HepG2 (cell line): ENCODE measurements around the gene FAM124A. TPM values are rescaled to one million over a fixed set of nuclear protein-coding genes. Genes with fewer than 3 reads are reported as not detected.

Experiments used
- ATAC-seq: fragments of 200-7000 bp; cut with Tn5 transposase; 3 replicates; pipeline ENCODE4 v1.9.1; 2020; ENCODE audit warnings: mild to moderate bottlenecking, moderate library complexity
- BruUV-seq: library from RNA; stranded (reverse); fragments of 400-500 nt; replicated peaks from 2 replicates; lab custom pipeline; 2021; lab: Mats Ljungman, UMichigan
- CTCF ChIA-PET: fragments of 300-600 bp; formaldehyde crosslinking; extraction: SDS; loops from one replicate; lab custom pipeline; 2021; ENCODE audit warnings: low total read pairs, inconsistent platforms, low intra/inter-chr PET ratio; lab: Yijun Ruan, JAX
- POLR2A ChIA-PET: fragments of 350-600 bp; sonication (Branson Sonifier 250); formaldehyde crosslinking; loops from one replicate; lab custom pipeline; 2020; ENCODE audit warnings: antibody characterized with exemption, inconsistent platforms; lab: Yijun Ruan, JAX
- DNase-seq: peaks from one replicate; pipeline ENCODE4 v3.0.0-alpha.2; 2015; ENCODE audit warnings: low spot score
- FAIRE-seq: peaks from 3 replicates; lab custom pipeline; 2011; peaks lifted over from hg19 to GRCh38; lab: Jason Lieb, UNC
- H2AFZ ChIP-seq: one replicate; pipeline ENCODE4 v1.6.1; 2011; ENCODE audit warnings: low read length, inconsistent platforms
- H3K27ac ChIP-seq: fragments of 300-600 bp; 3 replicates; pipeline ENCODE4 v1.8.0; 2011; ENCODE audit warnings: mixed run types, mild to moderate bottlenecking, mixed read lengths, low read length, inconsistent platforms; ENCODE audit not compliant: insufficient read depth; ENCODE audit errors: extremely low read length
- H3K27me3 ChIP-seq, 2 experiments: fragments of 200-600 bp in 1 of 2; 2 replicates in 1 of 2; 3 replicates in 1 of 2; pipeline versions ENCODE4 v1.6.0 to v1.8.0; 2011; ENCODE audit warnings: low read length in 2 of 2, mild to moderate bottlenecking in 2 of 2, moderate library complexity in 2 of 2, inconsistent platforms in 1 of 2; ENCODE audit not compliant: insufficient read depth in 2 of 2, control insufficient read depth in 1 of 2
- H3K36me3 ChIP-seq, 2 experiments: fragments of 200-600 bp in 1 of 2; replicated peaks in 1 of 2; 2 replicates in 1 of 2; 3 replicates in 1 of 2; pipeline versions ENCODE4 v1.5.1 to v1.8.0; 2011; ENCODE audit warnings: low read length in 2 of 2, inconsistent platforms in 1 of 2; ENCODE audit not compliant: insufficient read depth in 2 of 2, control insufficient read depth in 1 of 2
- H3K4me1 ChIP-seq: 2 replicates; pipeline ENCODE4 v1.5.1; 2012; ENCODE audit warnings: low read length, inconsistent platforms; ENCODE audit not compliant: insufficient read depth
- H3K4me2 ChIP-seq: 2 replicates; pipeline ENCODE4 v1.6.0; 2011; ENCODE audit warnings: low read depth, low read length, inconsistent platforms
- H3K4me3 ChIP-seq, 3 experiments: fragments of 200-600 bp in 1 of 3; sonication (generic), shearing (Covaris generic) in 1 of 3; replicated peaks in 1 of 3; 2 replicates each; pipeline ENCODE4 v1.5.1; 2011 to 2016; ENCODE audit warnings: low read length in 3 of 3, inconsistent platforms in 2 of 3, low read depth in 2 of 3, mild to moderate bottlenecking in 2 of 3, control low read depth in 1 of 3, mixed read lengths in 1 of 3; ENCODE audit not compliant: insufficient read depth in 1 of 3
- H3K79me2 ChIP-seq: one replicate; pipeline ENCODE4 v1.6.1; 2011; ENCODE audit warnings: low read length, inconsistent platforms; ENCODE audit not compliant: insufficient read depth
- H3K9ac ChIP-seq: 2 replicates; pipeline ENCODE4 v1.6.0; 2011; ENCODE audit warnings: mild to moderate bottlenecking, low read depth, low read length, inconsistent platforms; ENCODE audit not compliant: insufficient read depth
- H3K9me3 ChIP-seq: 2 replicates; pipeline ENCODE4 v1.5.1; 2012; ENCODE audit warnings: mild to moderate bottlenecking, low read length
- H4K20me1 ChIP-seq: 2 replicates; pipeline ENCODE4 v1.6.0; 2011; ENCODE audit warnings: inconsistent platforms, mild to moderate bottlenecking, low read length, moderate library complexity; ENCODE audit not compliant: insufficient read depth
- CHD4 ChIP-seq: fragments of 200-600 bp; sonication (generic); IDR thresholded peaks from 2 replicates; pipeline ENCODE4 v1.7.0; 2017; ENCODE audit warnings: mild to moderate bottlenecking, low read length, borderline replicate concordance
- ELF1 ChIP-seq: sonication (generic); formaldehyde crosslinking; IDR thresholded peaks from 2 replicates; pipeline ENCODE4 v1.4.0; 2020; ENCODE audit warnings: missing genetic modification reagents
- GPN1 ChIP-seq: sonication (generic); formaldehyde crosslinking; IDR thresholded peaks from 2 replicates; pipeline ENCODE4 v1.5.1; 2020; ENCODE audit warnings: missing genetic modification reagents, borderline replicate concordance
- MEF2D ChIP-seq: sonication (generic); formaldehyde crosslinking; IDR thresholded peaks from 2 replicates; pipeline ENCODE4 v1.5.1; 2020; ENCODE audit warnings: mild to moderate bottlenecking, missing genetic modification reagents
- SALL1 ChIP-seq: sonication (generic); formaldehyde crosslinking; IDR thresholded peaks from 2 replicates; pipeline ENCODE4 v1.8.0; 2022; ENCODE audit warnings: mild to moderate bottlenecking, missing genetic modification reagents
- SMARCE1 ChIP-seq: fragments of 450-650 bp; IDR thresholded peaks from 2 replicates; pipeline ENCODE4 v1.6.1; 2017; ENCODE audit warnings: borderline replicate concordance
- TAF15 ChIP-seq: fragments of 200-400 bp; formaldehyde crosslinking; IDR thresholded peaks from one replicate; pipeline ENCODE4 v1.6.1; 2018; ENCODE audit warnings: mild to moderate bottlenecking, low read depth, low read length; ENCODE audit not compliant: poor library complexity, severe bottlenecking
- ZMYM3 ChIP-seq: sonication (generic); formaldehyde crosslinking; IDR thresholded peaks from 2 replicates; pipeline ENCODE4 v1.5.1; 2020; ENCODE audit warnings: mild to moderate bottlenecking, missing genetic modification reagents
- ZNF589 ChIP-seq: sonication (generic); formaldehyde crosslinking; conservative IDR thresholded peaks from 2 replicates; pipeline ENCODE4 v1.8.0; 2022; ENCODE audit warnings: mild to moderate bottlenecking, moderate library complexity, missing genetic modification reagents
- WGBS: methylation state at CpG from one replicate; pipeline ENCODE4 v1.1.6; 2017; ENCODE audit warnings: low lambda C conversion rate; 5-methylcytosine and 5-hydroxymethylcytosine counted together
- in situ Hi-C: cut with HindIII; loops from 2 replicates; pipeline ENCODE4 v1.10.0; 2017; ENCODE audit warnings: low pct_unique_long_range_greater_than_20kb; ENCODE audit not compliant: extremely low pct_ligation_motif_present
- intact Hi-C: fragments of 100-400 bp; cut with micrococcal nuclease; formaldehyde crosslinking; loops from one replicate; pipeline ENCODE4 v1.10.0; 2022; ENCODE audit not compliant: unreplicated experiment
- polyA plus RNA-seq, 8 experiments: library from polyadenylated mRNA; depleted of rRNA in 3 of 8; stranded (reverse) in 7 of 8; unstranded in 1 of 8; fragments of >200 nt; fragmentation: Illumina TruSeq in 4 of 8; extraction: Trizol in 4 of 8; gene quantifications; 2 replicates each; pipeline versions ENCODE4 v1.2.1 to v1.2.3, GENCODE V29; 2011 to 2016; ENCODE audit warnings: low read depth in 4 of 8, missing spikeins in 1 of 8, mixed read lengths in 1 of 8; ENCODE audit not compliant: insufficient read depth in 1 of 8
- total RNA-seq, 5 experiments: library from RNA; depleted of rRNA; stranded (reverse); fragments of >200 nt; fragmentation: Illumina TruSeq; extraction: Trizol; gene quantifications; 2 replicates each; pipeline ENCODE4 v1.2.3, GENCODE V29; 2016; ENCODE audit warnings: low read depth in 1 of 5
- TF ChIP-seq, protein P1 (sequence below): conservative IDR thresholded peaks from 2 replicates; pipeline ENCODE4 v1.6.1; 2018; ENCODE audit warnings: missing genetic modification reagents
- TF ChIP-seq, protein P2 (sequence below): sonication (generic); formaldehyde crosslinking; IDR thresholded peaks from 2 replicates; pipeline ENCODE4 v1.5.1; 2020; ENCODE audit warnings: missing genetic modification reagents, mild to moderate bottlenecking, borderline replicate concordance
- TF ChIP-seq, protein P3 (sequence below): sonication (generic); formaldehyde crosslinking; IDR thresholded peaks from 2 replicates; pipeline ENCODE4 v1.9.0; 2021; ENCODE audit warnings: missing genetic modification reagents, mild to moderate bottlenecking, borderline replicate concordance
- TF ChIP-seq, protein P4 (sequence below): fragments of 450-650 bp; IDR thresholded peaks from 2 replicates; pipeline ENCODE4 v1.6.1; 2017; ENCODE audit warnings: mild to moderate bottlenecking
- TF ChIP-seq, protein P5 (sequence below): sonication (generic); formaldehyde crosslinking; IDR thresholded peaks from 2 replicates; pipeline ENCODE4 v1.8.1; 2022; ENCODE audit warnings: low read depth, mild to moderate bottlenecking, missing genetic modification reagents

Gene FAM124A
- total and polyA plus RNA-seq, 2 of the 13 experiments (the other 11 are each of a cell fraction or from before 2014, with no cell fraction given), result not detected

DNA sequence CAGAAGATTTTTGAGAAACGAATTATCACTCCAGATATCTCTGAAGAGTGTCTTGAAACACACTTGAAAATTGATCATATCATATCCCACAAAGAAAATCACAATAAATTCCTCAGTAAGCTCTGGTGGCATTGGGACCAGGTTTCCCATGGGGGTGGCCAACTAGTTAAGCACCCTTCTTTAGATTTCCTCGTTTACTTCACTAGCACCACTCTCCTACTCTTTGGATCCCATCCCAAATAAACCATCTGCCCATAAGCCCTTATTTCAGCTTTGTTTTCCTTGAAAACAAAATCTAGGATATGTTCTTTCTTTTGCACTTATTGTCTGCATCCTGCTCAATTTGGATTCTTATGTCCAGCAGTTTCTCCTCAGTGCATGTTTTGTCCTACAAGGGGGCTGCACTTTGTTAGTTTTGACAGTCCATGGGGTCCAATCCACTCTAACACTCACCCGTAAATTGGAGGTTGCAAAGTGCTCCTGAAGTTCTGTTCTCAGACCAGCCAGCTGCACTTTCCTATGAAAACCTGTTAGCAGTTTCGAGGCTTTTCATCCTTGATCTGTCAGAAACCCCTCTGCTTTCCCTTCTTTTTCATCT, 40.3 kb upstream of the FAM124A start:
- no peak for FAIRE-seq
- WGBS, result 2% methylated on average over 4 of the region's 4 CpGs
- DNase-seq, result no peak
- no peak overlapping the region for H3K9ac ChIP-seq
- no peak overlapping the region for H3K4me3 ChIP-seq
- H3K27me3 ChIP-seq, result peaks cover 0 to 3% of the 10 kb centered on the region in 2 experiments; a peak in 1 of 5 replicates
- H3K36me3 ChIP-seq, result no peaks in the 10 kb centered on the region
- TF ChIP-seq ZNF589 (no peak), SALL1 (CRISPR knock-in tag) (no peak), ELF1 (no peak), SMARCE1 (no peak), MEF2D (CRISPR knock-in tag) (no peak), CHD4 (no peak), TAF15 (no peak), GPN1 (no peak), ZMYM3 (no peak)
- TF ChIP-seq, protein P1, sequence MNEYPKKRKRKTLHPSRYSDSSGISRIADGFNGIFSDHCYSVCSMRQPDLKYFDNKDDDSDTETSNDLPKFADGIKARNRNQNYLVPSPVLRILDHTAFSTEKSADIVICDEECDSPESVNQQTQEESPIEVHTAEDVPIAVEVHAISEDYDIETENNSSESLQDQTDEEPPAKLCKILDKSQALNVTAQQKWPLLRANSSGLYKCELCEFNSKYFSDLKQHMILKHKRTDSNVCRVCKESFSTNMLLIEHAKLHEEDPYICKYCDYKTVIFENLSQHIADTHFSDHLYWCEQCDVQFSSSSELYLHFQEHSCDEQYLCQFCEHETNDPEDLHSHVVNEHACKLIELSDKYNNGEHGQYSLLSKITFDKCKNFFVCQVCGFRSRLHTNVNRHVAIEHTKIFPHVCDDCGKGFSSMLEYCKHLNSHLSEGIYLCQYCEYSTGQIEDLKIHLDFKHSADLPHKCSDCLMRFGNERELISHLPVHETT (CRISPR knock-in tag), result no peak
- TF ChIP-seq, protein P2, sequence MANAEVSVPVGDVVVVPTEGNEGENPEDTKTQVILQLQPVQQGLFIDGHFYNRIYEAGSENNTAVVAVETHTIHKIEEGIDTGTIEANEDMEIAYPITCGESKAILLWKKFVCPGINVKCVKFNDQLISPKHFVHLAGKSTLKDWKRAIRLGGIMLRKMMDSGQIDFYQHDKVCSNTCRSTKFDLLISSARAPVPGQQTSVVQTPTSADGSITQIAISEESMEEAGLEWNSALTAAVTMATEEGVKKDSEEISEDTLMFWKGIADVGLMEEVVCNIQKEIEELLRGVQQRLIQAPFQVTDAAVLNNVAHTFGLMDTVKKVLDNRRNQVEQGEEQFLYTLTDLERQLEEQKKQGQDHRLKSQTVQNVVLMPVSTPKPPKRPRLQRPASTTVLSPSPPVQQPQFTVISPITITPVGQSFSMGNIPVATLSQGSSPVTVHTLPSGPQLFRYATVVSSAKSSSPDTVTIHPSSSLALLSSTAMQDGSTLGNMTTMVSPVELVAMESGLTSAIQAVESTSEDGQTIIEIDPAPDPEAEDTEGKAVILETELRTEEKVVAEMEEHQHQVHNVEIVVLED (CRISPR knock-in tag), result no peak
- TF ChIP-seq, protein P3, sequence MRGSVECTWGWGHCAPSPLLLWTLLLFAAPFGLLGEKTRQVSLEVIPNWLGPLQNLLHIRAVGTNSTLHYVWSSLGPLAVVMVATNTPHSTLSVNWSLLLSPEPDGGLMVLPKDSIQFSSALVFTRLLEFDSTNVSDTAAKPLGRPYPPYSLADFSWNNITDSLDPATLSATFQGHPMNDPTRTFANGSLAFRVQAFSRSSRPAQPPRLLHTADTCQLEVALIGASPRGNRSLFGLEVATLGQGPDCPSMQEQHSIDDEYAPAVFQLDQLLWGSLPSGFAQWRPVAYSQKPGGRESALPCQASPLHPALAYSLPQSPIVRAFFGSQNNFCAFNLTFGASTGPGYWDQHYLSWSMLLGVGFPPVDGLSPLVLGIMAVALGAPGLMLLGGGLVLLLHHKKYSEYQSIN (CRISPR knock-in tag), result no peak
- TF ChIP-seq, protein P4, sequence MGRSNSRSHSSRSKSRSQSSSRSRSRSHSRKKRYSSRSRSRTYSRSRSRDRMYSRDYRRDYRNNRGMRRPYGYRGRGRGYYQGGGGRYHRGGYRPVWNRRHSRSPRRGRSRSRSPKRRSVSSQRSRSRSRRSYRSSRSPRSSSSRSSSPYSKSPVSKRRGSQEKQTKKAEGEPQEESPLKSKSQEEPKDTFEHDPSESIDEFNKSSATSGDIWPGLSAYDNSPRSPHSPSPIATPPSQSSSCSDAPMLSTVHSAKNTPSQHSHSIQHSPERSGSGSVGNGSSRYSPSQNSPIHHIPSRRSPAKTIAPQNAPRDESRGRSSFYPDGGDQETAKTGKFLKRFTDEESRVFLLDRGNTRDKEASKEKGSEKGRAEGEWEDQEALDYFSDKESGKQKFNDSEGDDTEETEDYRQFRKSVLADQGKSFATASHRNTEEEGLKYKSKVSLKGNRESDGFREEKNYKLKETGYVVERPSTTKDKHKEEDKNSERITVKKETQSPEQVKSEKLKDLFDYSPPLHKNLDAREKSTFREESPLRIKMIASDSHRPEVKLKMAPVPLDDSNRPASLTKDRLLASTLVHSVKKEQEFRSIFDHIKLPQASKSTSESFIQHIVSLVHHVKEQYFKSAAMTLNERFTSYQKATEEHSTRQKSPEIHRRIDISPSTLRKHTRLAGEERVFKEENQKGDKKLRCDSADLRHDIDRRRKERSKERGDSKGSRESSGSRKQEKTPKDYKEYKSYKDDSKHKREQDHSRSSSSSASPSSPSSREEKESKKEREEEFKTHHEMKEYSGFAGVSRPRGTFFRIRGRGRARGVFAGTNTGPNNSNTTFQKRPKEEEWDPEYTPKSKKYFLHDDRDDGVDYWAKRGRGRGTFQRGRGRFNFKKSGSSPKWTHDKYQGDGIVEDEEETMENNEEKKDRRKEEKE, result no peak
- TF ChIP-seq, protein P5, sequence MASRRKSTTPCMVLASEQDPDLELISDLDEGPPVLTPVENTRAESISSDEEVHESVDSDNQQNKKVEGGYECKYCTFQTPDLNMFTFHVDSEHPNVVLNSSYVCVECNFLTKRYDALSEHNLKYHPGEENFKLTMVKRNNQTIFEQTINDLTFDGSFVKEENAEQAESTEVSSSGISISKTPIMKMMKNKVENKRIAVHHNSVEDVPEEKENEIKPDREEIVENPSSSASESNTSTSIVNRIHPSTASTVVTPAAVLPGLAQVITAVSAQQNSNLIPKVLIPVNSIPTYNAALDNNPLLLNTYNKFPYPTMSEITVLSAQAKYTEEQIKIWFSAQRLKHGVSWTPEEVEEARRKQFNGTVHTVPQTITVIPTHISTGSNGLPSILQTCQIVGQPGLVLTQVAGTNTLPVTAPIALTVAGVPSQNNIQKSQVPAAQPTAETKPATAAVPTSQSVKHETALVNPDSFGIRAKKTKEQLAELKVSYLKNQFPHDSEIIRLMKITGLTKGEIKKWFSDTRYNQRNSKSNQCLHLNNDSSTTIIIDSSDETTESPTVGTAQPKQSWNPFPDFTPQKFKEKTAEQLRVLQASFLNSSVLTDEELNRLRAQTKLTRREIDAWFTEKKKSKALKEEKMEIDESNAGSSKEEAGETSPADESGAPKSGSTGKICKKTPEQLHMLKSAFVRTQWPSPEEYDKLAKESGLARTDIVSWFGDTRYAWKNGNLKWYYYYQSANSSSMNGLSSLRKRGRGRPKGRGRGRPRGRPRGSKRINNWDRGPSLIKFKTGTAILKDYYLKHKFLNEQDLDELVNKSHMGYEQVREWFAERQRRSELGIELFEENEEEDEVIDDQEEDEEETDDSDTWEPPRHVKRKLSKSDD, result no peak
- H2AFZ ChIP-seq, result no peak overlapping the region
- intact Hi-C loops (no loop called here), in situ Hi-C loops (no loop called here)
- H3K9me3 ChIP-seq, result no peaks in the 10 kb centered on the region
- ATAC-seq, result no peak
- no peaks in the 10 kb centered on the region for H3K79me2 ChIP-seq
- POLR2A ChIA-PET, result no interaction called here
- BruUV-seq, result no TSS peak
- no peak overlapping the region for H3K4me2 ChIP-seq
- H3K27ac ChIP-seq, result no peak overlapping the region
- no peaks in the 10 kb centered on the region for H3K4me1 ChIP-seq
- no peaks in the 10 kb centered on the region for H4K20me1 ChIP-seq
- CTCF ChIA-PET, result no interaction called here
